ENCODE results near the gene GRAMD4. TPM values are rescaled to one million over a fixed set of nuclear protein-coding genes. Genes with fewer than 3 reads are reported as not detected.

The GRAMD4 gene
- total RNA-seq, 1 donor from 2014 or later, result 90.8 TPM

GRCh38 chr22:46587061-46587460, 33.1 kb upstream of the GRAMD4 start:
- H3K27me3 Mint-ChIP-seq (ENCODE audit: low read depth), result no peaks in the 10 kb centered on the region
- peaks cover 28% of the 10 kb centered on the region for H3K4me1 Mint-ChIP-seq (ENCODE audit: low read depth)
- no peaks in the 10 kb centered on the region for H3K9me3 Mint-ChIP-seq
- DNase-seq (ENCODE audit: low spot score), result no peak
- H3K4me3 Mint-ChIP-seq (ENCODE audit: low read depth), result peak overlapping the region; percentile 57
- H3K36me3 Mint-ChIP-seq (ENCODE audit: low read depth), result peaks cover 5% of the 10 kb centered on the region
- peak overlapping the region; percentile 49 for H3K27ac Mint-ChIP-seq
- intact Hi-C loops (cut with micrococcal nuclease), result no loop called here

GRCh38 chr22:46587492-46588278, 32.5 kb upstream of the GRAMD4 start:
- Mint-ChIP-seq H3K4me1 (ENCODE audit: low read depth) (peaks cover 31% of the 10 kb centered on the region), H3K36me3 (ENCODE audit: low read depth) (peaks cover 5% of the 10 kb centered on the region), H3K27me3 (ENCODE audit: low read depth) (no peaks in the 10 kb centered on the region), H3K4me3 (ENCODE audit: low read depth) (peak overlapping the region; percentile 57), H3K27ac (peak overlapping the region; percentile 49), H3K9me3 (no peaks in the 10 kb centered on the region)
- intact Hi-C loops (cut with micrococcal nuclease), result no loop called here
- no peak for DNase-seq (ENCODE audit: low spot score)

GRCh38 chr22:46588279-46589140, 31.7 kb upstream of the GRAMD4 start:
- H3K27ac Mint-ChIP-seq, result peak overlapping the region; percentile 22
- peaks cover 38% of the 10 kb centered on the region for H3K4me1 Mint-ChIP-seq (ENCODE audit: low read depth)
- intact Hi-C loops (cut with micrococcal nuclease), result no loop called here
- no peak for DNase-seq (ENCODE audit: low spot score)
- no peaks in the 10 kb centered on the region for H3K9me3 Mint-ChIP-seq
- no peaks in the 10 kb centered on the region for H3K27me3 Mint-ChIP-seq (ENCODE audit: low read depth)
- H3K4me3 Mint-ChIP-seq (ENCODE audit: low read depth), result no peak overlapping the region
- peaks cover 5% of the 10 kb centered on the region for H3K36me3 Mint-ChIP-seq (ENCODE audit: low read depth)

- Mint-ChIP-seq H3K27ac (no peak overlapping the region), H3K27me3 (ENCODE audit: low read depth) (no peaks in the 10 kb centered on the region), H3K9me3 (no peaks in the 10 kb centered on the region), H3K36me3 (ENCODE audit: low read depth) (peaks cover 5% of the 10 kb centered on the region), H3K4me1 (ENCODE audit: low read depth) (peaks cover 38% of the 10 kb centered on the region), H3K4me3 (ENCODE audit: low read depth) (no peak overlapping the region)
- no peak for DNase-seq (ENCODE audit: low spot score)
- intact Hi-C loops (cut with micrococcal nuclease), result no loop called here
These were observed 30.9 kb upstream of the GRAMD4 start for GRCh38 chr22:46589141-46589748.

GRCh38 chr22:46589871-46590271, 30.3 kb upstream of the GRAMD4 start:
- DNase-seq (ENCODE audit: low spot score), result no peak
- Mint-ChIP-seq H3K36me3 (ENCODE audit: low read depth) (peaks cover 5% of the 10 kb centered on the region), H3K27ac (no peak overlapping the region), H3K27me3 (ENCODE audit: low read depth) (no peaks in the 10 kb centered on the region), H3K9me3 (no peaks in the 10 kb centered on the region), H3K4me1 (ENCODE audit: low read depth) (peaks cover 38% of the 10 kb centered on the region), H3K4me3 (ENCODE audit: low read depth) (no peak overlapping the region)
- intact Hi-C loops (cut with micrococcal nuclease), result no loop called here

- H3K4me3 Mint-ChIP-seq (ENCODE audit: low read depth), result no peak overlapping the region
- intact Hi-C loops (cut with micrococcal nuclease), result no loop called here
- H3K9me3 Mint-ChIP-seq, result no peaks in the 10 kb centered on the region
- no peak for DNase-seq (ENCODE audit: low spot score)
- H3K36me3 Mint-ChIP-seq (ENCODE audit: low read depth), result peaks cover 5% of the 10 kb centered on the region
- peaks cover 38% of the 10 kb centered on the region for H3K4me1 Mint-ChIP-seq (ENCODE audit: low read depth)
- H3K27ac Mint-ChIP-seq, result no peak overlapping the region
- no peaks in the 10 kb centered on the region for H3K27me3 Mint-ChIP-seq (ENCODE audit: low read depth)
These were observed 29.9 kb upstream of the GRAMD4 start for GRCh38 chr22:46590334-46590733.

- H3K27ac Mint-ChIP-seq, result peak overlapping the region; percentile 94
- H3K27me3 Mint-ChIP-seq (ENCODE audit: low read depth), result no peaks in the 10 kb centered on the region
- intact Hi-C loops (cut with micrococcal nuclease), result loop anchor here (1.0 kb wide), 2 partner anchors 12 to 82 kb away; no protein-coding TSS in a partner anchor
- H3K4me3 Mint-ChIP-seq (ENCODE audit: low read depth), result peak overlapping the region; percentile 38
- DNase-seq (ENCODE audit: low spot score), result no peak
- H3K36me3 Mint-ChIP-seq (ENCODE audit: low read depth), result peaks cover 4% of the 10 kb centered on the region
- peaks cover 34% of the 10 kb centered on the region for H3K4me1 Mint-ChIP-seq (ENCODE audit: low read depth)
- no peaks in the 10 kb centered on the region for H3K9me3 Mint-ChIP-seq
These were observed 28.3 kb upstream of the GRAMD4 start for GRCh38 chr22:46591930-46592329.

GRCh38 chr22:46592390-46592872, 27.8 kb upstream of the GRAMD4 start:
- intact Hi-C loops (cut with micrococcal nuclease), result loop anchor here (1.0 kb wide), 2 partner anchors 12 to 82 kb away; no protein-coding TSS in a partner anchor
- Mint-ChIP-seq H3K27ac (peak overlapping the region; percentile 94), H3K4me3 (ENCODE audit: low read depth) (peak overlapping the region; percentile 70), H3K4me1 (ENCODE audit: low read depth) (peaks cover 29% of the 10 kb centered on the region), H3K27me3 (ENCODE audit: low read depth) (no peaks in the 10 kb centered on the region), H3K36me3 (ENCODE audit: low read depth) (no peaks in the 10 kb centered on the region), H3K9me3 (no peaks in the 10 kb centered on the region)
- peak; percentile 52 for DNase-seq (ENCODE audit: low spot score)

- no peaks in the 10 kb centered on the region for H3K27me3 Mint-ChIP-seq (ENCODE audit: low read depth)
- peak overlapping the region; percentile 94 for H3K27ac Mint-ChIP-seq
- no peaks in the 10 kb centered on the region for H3K9me3 Mint-ChIP-seq
- peaks cover under 1% of the 10 kb centered on the region for H3K36me3 Mint-ChIP-seq (ENCODE audit: low read depth)
- H3K4me3 Mint-ChIP-seq (ENCODE audit: low read depth), result peak overlapping the region; percentile 70
- intact Hi-C loops (cut with micrococcal nuclease), result no loop called here
- DNase-seq (ENCODE audit: low spot score), result no peak
- H3K4me1 Mint-ChIP-seq (ENCODE audit: low read depth), result peaks cover 25% of the 10 kb centered on the region
These were observed 26.9 kb upstream of the GRAMD4 start for GRCh38 chr22:46593211-46593681.

- Mint-ChIP-seq H3K27me3 (ENCODE audit: low read depth) (no peaks in the 10 kb centered on the region), H3K4me3 (ENCODE audit: low read depth) (no peak overlapping the region), H3K4me1 (ENCODE audit: low read depth) (peaks cover 21% of the 10 kb centered on the region), H3K27ac (no peak overlapping the region), H3K36me3 (ENCODE audit: low read depth) (peaks cover 2% of the 10 kb centered on the region), H3K9me3 (no peaks in the 10 kb centered on the region)
- no peak for DNase-seq (ENCODE audit: low spot score)
- intact Hi-C loops (cut with micrococcal nuclease), result no loop called here
These were observed 25.9 kb upstream of the GRAMD4 start for GRCh38 chr22:46593996-46594946.

- intact Hi-C loops (cut with micrococcal nuclease), result no loop called here
- Mint-ChIP-seq H3K9me3 (no peaks in the 10 kb centered on the region), H3K36me3 (ENCODE audit: low read depth) (peaks cover 2% of the 10 kb centered on the region), H3K4me3 (ENCODE audit: low read depth) (no peak overlapping the region), H3K4me1 (ENCODE audit: low read depth) (peaks cover 18% of the 10 kb centered on the region), H3K27me3 (ENCODE audit: low read depth) (no peaks in the 10 kb centered on the region), H3K27ac (no peak overlapping the region)
- DNase-seq (ENCODE audit: low spot score), result no peak
These were observed 25.3 kb upstream of the GRAMD4 start for GRCh38 chr22:46594947-46595298.

- no peak for DNase-seq (ENCODE audit: low spot score)
- intact Hi-C loops (cut with micrococcal nuclease), result no loop called here
- Mint-ChIP-seq H3K4me3 (ENCODE audit: low read depth) (no peak overlapping the region), H3K9me3 (no peaks in the 10 kb centered on the region), H3K27ac (no peak overlapping the region), H3K36me3 (ENCODE audit: low read depth) (peaks cover 2% of the 10 kb centered on the region), H3K4me1 (ENCODE audit: low read depth) (peaks cover 18% of the 10 kb centered on the region), H3K27me3 (ENCODE audit: low read depth) (no peaks in the 10 kb centered on the region)
These were observed 24.6 kb upstream of the GRAMD4 start for GRCh38 chr22:46595545-46595944.

All from activated T-helper 2 cell treated with anti-CD3 and anti-CD28 coated beads, Interferon-gamma antibody, Interleukin-2, Interleukin-4, amounts not matched to agents 10 μg/mL and 5 μg/mL and 100 μg/mL, durations not matched to agents 14 hours and 24 hours and 36 hours (primary cell).